ENCODE results near the gene TADA1.

DNA sequence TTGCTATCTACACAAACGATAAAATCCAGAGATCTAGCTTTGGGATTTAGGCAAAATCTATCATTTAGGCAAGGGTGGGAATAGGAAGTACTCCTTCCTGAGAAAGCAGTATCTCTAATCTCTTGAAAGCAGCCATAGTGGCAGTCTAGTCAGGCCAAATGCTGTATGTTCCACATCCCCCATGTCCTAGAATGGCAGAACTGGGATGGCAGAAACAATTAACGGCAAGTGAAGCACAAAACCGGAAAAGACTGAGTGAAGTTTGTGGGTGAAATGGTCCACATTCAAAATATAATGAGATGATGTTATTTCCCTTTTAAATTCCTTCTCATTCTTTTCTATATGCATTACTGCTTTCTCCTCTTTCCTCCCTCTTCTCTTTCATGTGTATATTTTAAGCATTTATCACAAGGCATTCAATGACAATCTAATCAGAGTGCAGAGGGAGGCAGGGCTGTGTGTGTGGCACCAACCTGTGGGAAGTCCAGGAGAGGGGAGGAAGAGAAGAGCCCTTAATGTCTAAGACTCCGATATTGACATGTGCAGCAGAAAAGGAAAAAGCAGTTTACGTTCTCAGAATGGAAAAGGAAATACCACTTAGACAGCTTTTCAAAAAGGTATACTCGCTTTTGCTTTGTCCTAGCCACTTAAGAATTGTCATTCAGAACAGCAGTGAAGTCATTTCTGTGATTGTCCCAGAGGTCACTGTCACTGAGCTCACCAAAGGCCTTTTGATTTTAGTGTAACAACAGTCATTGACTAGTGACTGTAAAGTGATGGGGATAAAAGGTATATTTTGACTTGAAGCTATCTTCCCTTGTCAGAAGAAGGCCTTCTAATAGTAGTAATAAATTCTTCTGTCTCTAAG, 42.3 kb upstream of the TADA1 start:
- TF ChIP-seq, protein P1, sequence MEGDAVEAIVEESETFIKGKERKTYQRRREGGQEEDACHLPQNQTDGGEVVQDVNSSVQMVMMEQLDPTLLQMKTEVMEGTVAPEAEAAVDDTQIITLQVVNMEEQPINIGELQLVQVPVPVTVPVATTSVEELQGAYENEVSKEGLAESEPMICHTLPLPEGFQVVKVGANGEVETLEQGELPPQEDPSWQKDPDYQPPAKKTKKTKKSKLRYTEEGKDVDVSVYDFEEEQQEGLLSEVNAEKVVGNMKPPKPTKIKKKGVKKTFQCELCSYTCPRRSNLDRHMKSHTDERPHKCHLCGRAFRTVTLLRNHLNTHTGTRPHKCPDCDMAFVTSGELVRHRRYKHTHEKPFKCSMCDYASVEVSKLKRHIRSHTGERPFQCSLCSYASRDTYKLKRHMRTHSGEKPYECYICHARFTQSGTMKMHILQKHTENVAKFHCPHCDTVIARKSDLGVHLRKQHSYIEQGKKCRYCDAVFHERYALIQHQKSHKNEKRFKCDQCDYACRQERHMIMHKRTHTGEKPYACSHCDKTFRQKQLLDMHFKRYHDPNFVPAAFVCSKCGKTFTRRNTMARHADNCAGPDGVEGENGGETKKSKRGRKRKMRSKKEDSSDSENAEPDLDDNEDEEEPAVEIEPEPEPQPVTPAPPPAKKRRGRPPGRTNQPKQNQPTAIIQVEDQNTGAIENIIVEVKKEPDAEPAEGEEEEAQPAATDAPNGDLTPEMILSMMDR (IDR thresholded peaks at IDR 0.05) = no peak
- no peak for TF ChIP-seq POLR2A (IDR thresholded peaks at IDR 0.05)

Data from esophagus squamous epithelium (tissue), 4 donors.